Smooth muscle cell (in vitro differentiated cells): ENCODE results near the gene RGS14. TPM values are rescaled to one million over a fixed set of nuclear protein-coding genes. Genes with fewer than 3 reads are reported as not detected.
"Not testable (repeated sequence)": the region's sequence is repeated elsewhere in the genome, so short reads cannot be mapped to it uniquely, and the experiment has no call there.

Source experiments
- DNase-seq: peaks from one replicate; lab custom pipeline; 2025; ENCODE audit not compliant: unreplicated experiment; lab: John Stamatoyannopoulos, UW
- H2AFZ ChIP-seq: fragments of 200-600 bp; sonication (generic); 2 replicates; pipeline ENCODE4 v1.6.0; 2016; ENCODE audit warnings: antibody characterized with exemption, low read depth, mild to moderate bottlenecking
- H3F3A ChIP-seq: fragments of 200-600 bp; sonication (generic); 2 replicates; pipeline ENCODE4 v1.6.0; 2017; ENCODE audit warnings: antibody characterized with exemption, low read depth
- H3K27ac ChIP-seq: fragments of 200-600 bp; sonication (generic); 2 replicates; pipeline ENCODE4 v1.5.1; 2016; ENCODE audit warnings: low read depth, mild to moderate bottlenecking
- H3K27me3 ChIP-seq: fragments of 200-600 bp; sonication (generic); 2 replicates; pipeline ENCODE4 v1.6.1; 2016; ENCODE audit warnings: low read depth, mild to moderate bottlenecking
- H3K36me3 ChIP-seq: fragments of 200-600 bp; sonication (generic); 2 replicates; pipeline ENCODE4 v1.5.1; 2016; ENCODE audit warnings: low read depth
- H3K4me1 ChIP-seq: fragments of 200-600 bp; sonication (generic); 2 replicates; pipeline ENCODE4 v1.5.1; 2016; ENCODE audit warnings: low read depth
- H3K4me2 ChIP-seq: fragments of 200-600 bp; sonication (generic); 2 replicates; pipeline ENCODE4 v1.6.0; 2016; ENCODE audit warnings: mild to moderate bottlenecking
- H3K4me3 ChIP-seq: fragments of 200-600 bp; sonication (generic); 2 replicates; pipeline ENCODE4 v1.5.1; 2016; ENCODE audit warnings: mild to moderate bottlenecking
- H3K79me2 ChIP-seq: fragments of 200-600 bp; sonication (generic); 2 replicates; pipeline ENCODE4 v1.6.0; 2016; ENCODE audit warnings: low read depth, mild to moderate bottlenecking
- H3K9ac ChIP-seq: fragments of 200-600 bp; sonication (generic); 2 replicates; pipeline ENCODE4 v1.6.0; 2016; ENCODE audit warnings: low read depth
- H3K9me3 ChIP-seq: fragments of 200-600 bp; sonication (generic); replicated peaks from 2 replicates; pipeline ENCODE4 v1.5.1; 2016; ENCODE audit warnings: low read depth
- H4K20me1 ChIP-seq: fragments of 200-600 bp; sonication (generic); 2 replicates; pipeline ENCODE4 v1.6.0; 2016; ENCODE audit warnings: low read depth
- WGBS: methylation state at CpG from one replicate; pipeline ENCODE4 v1.1.7; 2016; ENCODE audit warnings: low lambda C conversion rate; 5-methylcytosine and 5-hydroxymethylcytosine counted together
- polyA plus RNA-seq: library from polyadenylated mRNA; unstranded; fragments of >200 nt; fragmentation: Nextera tagmentation; extraction: Ambion mirVana; gene quantifications from 2 replicates; pipeline ENCODE4 v1.2.1, GENCODE V29; 2016
- total RNA-seq: library from RNA; depleted of rRNA; stranded (reverse); fragments of >200 nt; gene quantifications from 2 replicates; pipeline ENCODE4 v1.2.3, GENCODE V29; 2014
- TF ChIP-seq, protein P1 (sequence below): fragments of 200-600 bp; sonication (generic); IDR thresholded peaks from 2 replicates; pipeline ENCODE4 v1.5.1; 2017; ENCODE audit warnings: borderline replicate concordance, mild to moderate bottlenecking, antibody characterized with exemption; ENCODE audit not compliant: insufficient read depth, poor library complexity, severe bottlenecking

Gene RGS14
- total and polyA plus RNA-seq, 2 experiments from 2014 or later, result 6.0 to 23.3 TPM

DNA sequence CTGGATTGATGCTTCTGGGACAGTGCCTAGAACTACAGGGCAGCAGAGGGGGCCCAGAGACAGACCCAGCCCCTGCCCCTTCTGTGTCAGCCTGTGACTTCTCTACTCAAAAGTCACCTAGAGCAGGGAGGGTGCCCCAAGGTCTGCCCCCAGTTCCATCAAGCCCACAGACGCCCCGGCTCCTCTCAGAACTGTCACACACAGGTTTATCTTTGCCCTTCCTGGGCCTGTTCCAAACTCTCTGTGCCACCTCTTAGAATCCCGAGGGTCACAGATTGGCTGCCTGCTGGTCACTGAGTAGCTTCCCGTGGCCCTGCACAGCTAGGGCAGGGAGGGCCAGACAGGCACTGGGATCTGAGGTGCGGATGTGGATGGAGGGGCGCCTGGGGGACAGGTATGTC is 1.7 kb downstream of the RGS14 start:
- no peaks in the 10 kb centered on the region for H3F3A ChIP-seq
- H2AFZ ChIP-seq, result no peak overlapping the region
- no peak overlapping the region for H3K9ac ChIP-seq
- DNase-seq, result no peak
- H3K4me3 ChIP-seq, result no peak overlapping the region
- WGBS, result 84% methylated on average over 6 of the region's 6 CpGs
- TF ChIP-seq, protein P1, sequence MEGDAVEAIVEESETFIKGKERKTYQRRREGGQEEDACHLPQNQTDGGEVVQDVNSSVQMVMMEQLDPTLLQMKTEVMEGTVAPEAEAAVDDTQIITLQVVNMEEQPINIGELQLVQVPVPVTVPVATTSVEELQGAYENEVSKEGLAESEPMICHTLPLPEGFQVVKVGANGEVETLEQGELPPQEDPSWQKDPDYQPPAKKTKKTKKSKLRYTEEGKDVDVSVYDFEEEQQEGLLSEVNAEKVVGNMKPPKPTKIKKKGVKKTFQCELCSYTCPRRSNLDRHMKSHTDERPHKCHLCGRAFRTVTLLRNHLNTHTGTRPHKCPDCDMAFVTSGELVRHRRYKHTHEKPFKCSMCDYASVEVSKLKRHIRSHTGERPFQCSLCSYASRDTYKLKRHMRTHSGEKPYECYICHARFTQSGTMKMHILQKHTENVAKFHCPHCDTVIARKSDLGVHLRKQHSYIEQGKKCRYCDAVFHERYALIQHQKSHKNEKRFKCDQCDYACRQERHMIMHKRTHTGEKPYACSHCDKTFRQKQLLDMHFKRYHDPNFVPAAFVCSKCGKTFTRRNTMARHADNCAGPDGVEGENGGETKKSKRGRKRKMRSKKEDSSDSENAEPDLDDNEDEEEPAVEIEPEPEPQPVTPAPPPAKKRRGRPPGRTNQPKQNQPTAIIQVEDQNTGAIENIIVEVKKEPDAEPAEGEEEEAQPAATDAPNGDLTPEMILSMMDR, result no peak
- no peaks in the 10 kb centered on the region for H3K36me3 ChIP-seq
- no peaks in the 10 kb centered on the region for H3K27me3 ChIP-seq
- H3K27ac ChIP-seq, result no peak overlapping the region
- no peak overlapping the region for H3K4me2 ChIP-seq
- no peaks in the 10 kb centered on the region for H3K9me3 ChIP-seq
- no peaks in the 10 kb centered on the region for H3K79me2 ChIP-seq
- H3K4me1 ChIP-seq, result peaks cover 11% of the 10 kb centered on the region
- H4K20me1 ChIP-seq, result no peaks in the 10 kb centered on the region

DNA sequence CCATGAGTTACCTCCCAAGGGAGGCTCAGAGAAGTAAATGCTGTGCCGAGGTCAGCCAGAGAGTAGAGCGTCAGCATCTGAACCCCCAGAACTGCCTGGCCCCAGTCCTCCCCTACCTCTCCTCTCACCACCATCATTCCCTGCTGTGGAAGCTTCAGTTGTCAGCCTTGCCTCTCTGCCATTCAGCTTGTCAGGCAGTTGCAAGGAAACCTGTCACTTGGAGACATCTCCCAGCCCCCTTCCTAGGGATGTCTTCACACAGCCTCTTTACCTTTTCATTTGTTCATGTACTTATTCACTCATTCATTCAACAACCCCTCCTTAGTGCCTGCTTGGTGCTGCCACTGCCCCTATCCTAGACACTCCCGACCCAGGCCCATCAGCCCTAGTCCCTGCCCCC is 2.1 kb downstream of the RGS14 start:
- Histone ChIP-seq H3K4me1 (peaks cover 11% of the 10 kb centered on the region), H3K27ac (no peak overlapping the region), H3K9me3 (no peaks in the 10 kb centered on the region), H4K20me1 (no peaks in the 10 kb centered on the region), H3K27me3 (no peaks in the 10 kb centered on the region), H3K36me3 (no peaks in the 10 kb centered on the region), H3K79me2 (no peaks in the 10 kb centered on the region), H3K4me2 (no peak overlapping the region), H2AFZ (no peak overlapping the region), H3K9ac (no peak overlapping the region), H3K4me3 (no peak overlapping the region), H3F3A (no peaks in the 10 kb centered on the region)
- TF ChIP-seq, protein P1, result no peak
- DNase-seq, result no peak
- WGBS, result 91% methylated on average over 3 of the region's 3 CpGs

DNA sequence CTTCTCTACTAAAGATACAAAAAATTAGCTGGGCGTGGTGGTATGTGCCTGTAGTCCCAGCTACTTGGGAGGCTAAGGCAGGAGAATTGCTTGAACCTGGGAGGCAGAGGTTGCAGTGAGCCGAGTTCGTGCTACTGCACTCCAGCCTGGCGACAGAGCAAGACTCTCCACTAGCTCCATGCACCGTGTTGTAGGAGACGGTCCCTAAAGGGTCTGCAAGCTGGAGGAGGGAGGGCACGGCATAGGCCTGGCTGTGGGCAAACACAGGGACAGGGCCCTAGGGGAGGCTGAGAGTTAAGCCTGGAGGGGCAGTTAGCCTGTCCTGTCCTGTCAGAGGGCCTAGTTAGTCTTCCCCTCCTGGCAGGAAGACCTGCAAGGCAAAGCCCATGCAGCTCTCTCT is 3.0 kb downstream of the RGS14 start:
- not testable (repeated sequence) for H3K79me2 ChIP-seq, DNase-seq, H2AFZ ChIP-seq, H4K20me1 ChIP-seq, H3K9ac ChIP-seq, H3K27me3 ChIP-seq, H3K27ac ChIP-seq, H3K36me3 ChIP-seq, H3F3A ChIP-seq, H3K4me3 ChIP-seq, H3K4me2 ChIP-seq, H3K9me3 ChIP-seq
- WGBS, result 89% methylated on average over 7 of the region's 7 CpGs
- H3K4me1 ChIP-seq, result peaks cover 11% of the 10 kb centered on the region

DNA sequence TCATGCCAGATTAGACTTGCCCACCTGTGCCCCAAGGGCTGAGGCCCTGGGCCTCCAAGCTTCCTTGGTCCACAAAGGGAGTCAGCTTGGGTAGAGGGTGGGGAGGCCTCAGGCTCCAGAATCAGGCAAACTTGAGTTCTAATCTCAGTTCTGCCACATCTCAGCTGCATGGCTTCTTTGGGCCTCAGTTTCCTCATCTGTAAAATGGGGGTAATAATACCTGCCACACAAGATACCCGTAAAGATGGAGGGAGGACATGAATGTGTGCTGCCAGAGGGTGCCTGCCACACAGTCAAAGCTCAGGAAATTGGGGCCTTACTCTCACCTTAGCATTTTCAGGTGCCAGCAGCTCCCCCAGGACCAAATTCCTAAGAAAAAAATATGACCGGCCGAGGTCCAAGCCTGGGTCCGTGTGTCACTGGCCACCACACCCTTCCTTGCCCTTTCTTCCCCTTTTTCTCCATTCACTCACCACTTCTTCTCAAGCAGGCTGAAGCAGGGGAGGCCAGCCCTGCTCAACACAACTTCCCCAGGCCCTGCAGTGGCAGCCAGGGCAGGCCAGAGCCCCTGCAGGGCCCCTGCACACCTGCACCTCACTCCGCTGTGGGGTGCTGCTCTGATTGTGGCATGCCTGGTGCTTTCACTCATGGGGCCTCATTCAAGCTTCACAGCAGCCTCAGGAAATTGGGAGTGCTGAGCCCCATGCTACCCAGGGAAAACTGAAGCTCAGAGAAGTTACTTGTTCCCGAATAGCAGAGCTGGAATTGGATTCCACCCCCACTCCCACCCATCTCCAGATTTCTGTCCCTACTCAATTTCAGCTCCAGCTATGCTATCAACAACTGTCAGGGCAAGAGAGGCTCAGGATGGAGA is 3.9 kb downstream of the RGS14 start:
- WGBS, result 93% methylated on average over 6 of the region's 6 CpGs
- H2AFZ ChIP-seq, result no peak overlapping the region

More for the DNA sequence above, 3.9 kb downstream of the RGS14 start:
- no peak for DNase-seq
- H3K4me1 ChIP-seq, result peaks cover 17% of the 10 kb centered on the region
- TF ChIP-seq, protein P1, result no peak
- no peak overlapping the region for H3K9ac ChIP-seq
- no peaks in the 10 kb centered on the region for H3F3A ChIP-seq
- no peak overlapping the region for H3K4me2 ChIP-seq
- no peaks in the 10 kb centered on the region for H4K20me1 ChIP-seq
- no peak overlapping the region for H3K27ac ChIP-seq
- no peaks in the 10 kb centered on the region for H3K9me3 ChIP-seq
- H3K27me3 ChIP-seq, result no peaks in the 10 kb centered on the region
- no peaks in the 10 kb centered on the region for H3K36me3 ChIP-seq
- no peak overlapping the region for H3K4me3 ChIP-seq
- no peaks in the 10 kb centered on the region for H3K79me2 ChIP-seq
